IMR-90 (cell line): Measurements from ENCODE around the gene DCAKD. TPM values are rescaled to one million over a fixed set of nuclear protein-coding genes. Genes with fewer than 3 reads are reported as not detected.

Experiments
- ATAC-seq: fragments of 200-7000 bp; cut with Tn5 transposase; 2 replicates; pipeline ENCODE4 v1.9.1; 2020; ENCODE audit warnings: low read depth, mild to moderate bottlenecking, moderate library complexity
- BruUV-seq: library from RNA; stranded (reverse); fragments of 400-500 nt; replicated peaks from 2 replicates; lab custom pipeline; 2021; lab: Mats Ljungman, UMichigan
- CTCF ChIA-PET: fragments of 300-600 bp; formaldehyde crosslinking; extraction: SDS; loops from one replicate; lab custom pipeline; 2021; ENCODE audit warnings: antibody characterized with exemption; lab: Yijun Ruan, JAX
- POLR2A ChIA-PET: fragments of 300-600 bp; sonication (Branson Sonifier 250); formaldehyde crosslinking; loops from one replicate; lab custom pipeline; 2022; ENCODE audit warnings: antibody characterized with exemption; ENCODE audit not compliant: unreplicated experiment; lab: Charles Lee
- DNase-seq: peaks from one replicate; pipeline ENCODE4 v3.0.0; 2013
- H2AFZ ChIP-seq: replicated peaks from 2 replicates; pipeline ENCODE3; 2013; ENCODE audit warnings: low read length, mild to moderate bottlenecking; ENCODE audit not compliant: poor library complexity
- H2AK5ac ChIP-seq: 2 replicates; pipeline ENCODE4 v1.6.1; 2013; ENCODE audit warnings: low read depth, low read length, inconsistent platforms
- H2AK9ac ChIP-seq: replicated peaks from 2 replicates; pipeline ENCODE3; 2013; ENCODE audit warnings: mild to moderate bottlenecking, low read depth, low read length, moderate library complexity; ENCODE audit not compliant: poor library complexity
- H2BK120ac ChIP-seq: 2 replicates; pipeline ENCODE4 v1.6.1; 2013; ENCODE audit warnings: low read depth, low read length, inconsistent platforms
- H2BK15ac ChIP-seq: 3 replicates; pipeline ENCODE4 v1.6.1; 2013; ENCODE audit warnings: low read depth, low read length, inconsistent platforms
- H2BK20ac ChIP-seq: 2 replicates; pipeline ENCODE4 v1.6.1; 2013; ENCODE audit warnings: low read depth, mild to moderate bottlenecking, inconsistent platforms, low read length, moderate library complexity
- H2BK5ac ChIP-seq: 2 replicates; pipeline ENCODE4 v1.6.1; 2013; ENCODE audit warnings: mild to moderate bottlenecking, low read depth, low read length, inconsistent platforms; ENCODE audit not compliant: poor library complexity, severe bottlenecking
- H3K14ac ChIP-seq: replicated peaks from 2 replicates; pipeline ENCODE4 v1.6.1; 2013; ENCODE audit warnings: low read depth, low read length, inconsistent platforms
- H3K18ac ChIP-seq: 2 replicates; pipeline ENCODE4 v1.6.1; 2013; ENCODE audit warnings: low read depth, low read length, control low read depth
- H3K23ac ChIP-seq: 2 replicates; pipeline ENCODE4 v1.6.1; 2013; ENCODE audit warnings: low read depth, low read length, inconsistent platforms
- H3K27ac ChIP-seq: 2 replicates; pipeline ENCODE4 v1.5.1; 2013; ENCODE audit warnings: mild to moderate bottlenecking, control low read depth, low read length; ENCODE audit not compliant: insufficient read depth
- H3K27me3 ChIP-seq: 2 replicates; pipeline ENCODE4 v1.6.1; 2013; ENCODE audit warnings: low read length; ENCODE audit not compliant: control insufficient read depth, insufficient read depth
- H3K36me3 ChIP-seq: 2 replicates; pipeline ENCODE4 v1.6.1; 2013; ENCODE audit warnings: low read length, mixed read lengths; ENCODE audit not compliant: control insufficient read depth, insufficient read depth
- H3K4ac ChIP-seq: 2 replicates; pipeline ENCODE4 v1.6.1; 2013; ENCODE audit warnings: low read depth, low read length, inconsistent platforms
- H3K4me1 ChIP-seq: 2 replicates; pipeline ENCODE4 v1.6.1; 2013; ENCODE audit warnings: low read length, mixed read lengths; ENCODE audit not compliant: control insufficient read depth, insufficient read depth
- H3K4me2 ChIP-seq: 2 replicates; pipeline ENCODE4 v1.6.1; 2013; ENCODE audit warnings: low read depth, mild to moderate bottlenecking, control low read depth, low read length, moderate library complexity
- H3K4me3 ChIP-seq: 2 replicates; pipeline ENCODE4 v1.5.1; 2013; ENCODE audit warnings: low read depth, mild to moderate bottlenecking, control low read depth, low read length, moderate library complexity; ENCODE audit not compliant: insufficient read depth
- H3K56ac ChIP-seq: 2 replicates; pipeline ENCODE4 v1.6.1; 2013; ENCODE audit warnings: low read length, inconsistent platforms; ENCODE audit not compliant: insufficient read depth; ENCODE audit errors: extremely low read depth
- H3K79me1 ChIP-seq, 2 experiments: 2 replicates each; pipeline ENCODE4 v1.6.1; 2013; ENCODE audit warnings: low read length in 2 of 2, inconsistent platforms in 1 of 2, low read depth in 1 of 2
- H3K9ac ChIP-seq: 2 replicates; pipeline ENCODE4 v1.6.1; 2013; ENCODE audit warnings: low read depth, low read length, control low read depth
- H3K9me1 ChIP-seq: 2 replicates; pipeline ENCODE4 v1.6.1; 2013; ENCODE audit warnings: low read length, inconsistent platforms; ENCODE audit not compliant: insufficient read depth
- H3K9me3 ChIP-seq: 2 replicates; pipeline ENCODE4 v1.6.1; 2013; ENCODE audit warnings: low read length; ENCODE audit not compliant: control insufficient read depth, insufficient read depth
- H4K20me1 ChIP-seq: 2 replicates; pipeline ENCODE4 v1.6.1; 2013; ENCODE audit warnings: low read length, inconsistent platforms; ENCODE audit not compliant: insufficient read depth
- H4K5ac ChIP-seq: 2 replicates; pipeline ENCODE4 v1.6.1; 2013; ENCODE audit warnings: mild to moderate bottlenecking, low read depth, low read length, control low read depth
- H4K8ac ChIP-seq, 2 experiments: 2 replicates each; pipeline ENCODE4 v1.6.1; 2013; ENCODE audit warnings: low read depth in 2 of 2, low read length in 2 of 2, control low read depth in 1 of 2, inconsistent platforms in 1 of 2
- H4K91ac ChIP-seq: 2 replicates; pipeline ENCODE4 v1.6.1; 2013; ENCODE audit warnings: low read depth, low read length, inconsistent platforms; ENCODE audit not compliant: insufficient read depth
- BHLHE40 ChIP-seq: fragments of 150-350 bp; IDR thresholded peaks from 2 replicates; pipeline ENCODE4 v1.6.1; 2016; ENCODE audit warnings: mild to moderate bottlenecking, low read depth, low read length
- CEBPB ChIP-seq: IDR thresholded peaks from 2 replicates; pipeline ENCODE4 v1.6.1; 2012; ENCODE audit warnings: low read depth, low read length, improper control_type of control experiment
- CHD1 ChIP-seq: IDR thresholded peaks from 2 replicates; pipeline ENCODE4 v1.6.1; 2012; ENCODE audit warnings: low read depth, low read length, improper control_type of control experiment
- FOS ChIP-seq: fragments of 150-350 bp; IDR thresholded peaks from 2 replicates; pipeline ENCODE4 v1.6.1; 2016; ENCODE audit warnings: low read depth, low read length
- MAFK ChIP-seq: IDR thresholded peaks from 2 replicates; pipeline ENCODE4 v1.6.1; 2012; ENCODE audit warnings: low read depth, low read length, improper control_type of control experiment
- MAZ ChIP-seq: IDR thresholded peaks from 2 replicates; pipeline ENCODE4 v1.6.1; 2012; ENCODE audit warnings: low read depth, mild to moderate bottlenecking, low read length, improper control_type of control experiment, moderate library complexity, borderline replicate concordance
- MXI1 ChIP-seq: IDR thresholded peaks from 2 replicates; pipeline ENCODE4 v1.6.1; 2012; ENCODE audit warnings: low read depth, mild to moderate bottlenecking, low read length, moderate library complexity, borderline replicate concordance
- NFE2L2 ChIP-seq: fragments of 150-350 bp; IDR thresholded peaks from 2 replicates; pipeline ENCODE4 v1.6.1; 2016; ENCODE audit warnings: low read depth, mild to moderate bottlenecking, low read length
- POLR2A ChIP-seq: IDR thresholded peaks from 2 replicates; pipeline ENCODE4 v1.6.1; 2012; ENCODE audit warnings: mild to moderate bottlenecking, low read depth, low read length
- RAD21 ChIP-seq: IDR thresholded peaks from 2 replicates; pipeline ENCODE4 v1.6.1; 2012; ENCODE audit warnings: low read length, improper control_type of control experiment
- RCOR1 ChIP-seq: IDR thresholded peaks from 2 replicates; pipeline ENCODE4 v1.6.1; 2012; ENCODE audit warnings: mild to moderate bottlenecking, low read length, improper control_type of control experiment; ENCODE audit not compliant: insufficient replicate concordance
- RFX5 ChIP-seq: IDR thresholded peaks from 2 replicates; pipeline ENCODE4 v1.8.0; 2012; ENCODE audit warnings: low read depth, mild to moderate bottlenecking, low read length, moderate library complexity
- SMC3 ChIP-seq: fragments of 150-350 bp; IDR thresholded peaks from 2 replicates; pipeline ENCODE4 v1.6.1; 2016; ENCODE audit warnings: low read depth, mild to moderate bottlenecking, antibody characterized with exemption, low read length, moderate library complexity
- USF2 ChIP-seq: fragments of 150-350 bp; IDR thresholded peaks from 2 replicates; pipeline ENCODE4 v1.6.1; 2017; ENCODE audit warnings: mild to moderate bottlenecking, antibody characterized with exemption, low read length, low read depth
- WGBS, 2 experiments: methylation state at CpG; one replicate each; pipeline versions ENCODE4 v1.1.5 to v1.1.7; 2013; ENCODE audit warnings: missing lambda C conversion rate in 2 of 2; ENCODE audit not compliant: insufficient read length in 1 of 2; ENCODE audit errors: extremely low coverage in 2 of 2; 5-methylcytosine and 5-hydroxymethylcytosine counted together
- dilution Hi-C: fragments of 300-500 bp; cut with HindIII; formaldehyde crosslinking; loops from one replicate; pipeline ENCODE4 v1.14.3; 2018; ENCODE audit warnings: low sequenced_read_pairs; ENCODE audit not compliant: unreplicated experiment
- in situ Hi-C: fragments of 300-500 bp; cut with MboI; formaldehyde crosslinking; loops from 3 replicates; pipeline ENCODE4 v1.14.3; 2019; ENCODE audit warnings: low sequenced_read_pairs, inconsistent platforms, mixed read lengths
- intact Hi-C: fragments of 100-400 bp; cut with micrococcal nuclease; formaldehyde crosslinking; loops from 2 replicates; pipeline ENCODE4 v1.10.0; 2022
- polyA plus RNA-seq, 3 experiments: library from polyadenylated mRNA; depleted of rRNA; stranded (reverse); fragments of >200 nt; gene quantifications; 2 replicates each; pipeline ENCODE4 v1.2.3, GENCODE V29; 2012; ENCODE audit warnings: low replicate concordance in 1 of 3
- total RNA-seq: library from RNA; depleted of rRNA; stranded (reverse); fragments of >200 nt; gene quantifications from 2 replicates; pipeline ENCODE4 v1.2.3, GENCODE V29; 2012
- TF ChIP-seq, protein P1 (sequence below): fragments of 150-350 bp; IDR thresholded peaks from 2 replicates; pipeline ENCODE4 v1.6.1; 2016; ENCODE audit warnings: low read depth, mild to moderate bottlenecking, low read length, moderate library complexity, borderline replicate concordance
- TF ChIP-seq, protein P2 (sequence below): conservative IDR thresholded peaks from 2 replicates; pipeline ENCODE4 v1.5.1; 2012; ENCODE audit warnings: mild to moderate bottlenecking, low read depth, low read length, improper control_type of control experiment

The DCAKD gene
- total and polyA plus RNA-seq, 2 of the 4 experiments (the other 2 are of a cell fraction) = 31.3 to 47.9 TPM

GRCh38 chr17:45003877-45004276 is 47.6 kb downstream of the DCAKD start:
- H3K4me3 ChIP-seq = no peak overlapping the region
- H2BK5ac ChIP-seq = no peak overlapping the region
- H3K9me3 ChIP-seq = peaks cover 4% of the 10 kb centered on the region; the same call in 1 of the 2 replicates
- H3K79me1 ChIP-seq = no peaks in the 10 kb centered on the region
- no peak overlapping the region for H4K8ac ChIP-seq
- no peaks in the 10 kb centered on the region for H4K20me1 ChIP-seq
- no peak overlapping the region for H3K18ac ChIP-seq
- H4K5ac ChIP-seq = no peak overlapping the region
- H3K4me2 ChIP-seq = no peak overlapping the region
- H2AK9ac ChIP-seq = no peak overlapping the region
- intact Hi-C loops (no loop called here), dilution Hi-C loops (no loop called here), in situ Hi-C loops (no loop called here)
- H3K4me1 ChIP-seq = no peaks in the 10 kb centered on the region
- POLR2A ChIA-PET = no interaction called here
- no peak overlapping the region for H2AFZ ChIP-seq
- no peak overlapping the region for H4K91ac ChIP-seq
- H2AK5ac ChIP-seq = no peak overlapping the region
- no peak for TF ChIP-seq MAFK
- TF ChIP-seq RFX5 = no peak
- TF ChIP-seq SMC3 = no peak
- no peak for TF ChIP-seq RCOR1
- TF ChIP-seq FOS = no peak
- no peak for TF ChIP-seq POLR2A
- no peak for TF ChIP-seq MXI1
- TF ChIP-seq, protein P1, sequence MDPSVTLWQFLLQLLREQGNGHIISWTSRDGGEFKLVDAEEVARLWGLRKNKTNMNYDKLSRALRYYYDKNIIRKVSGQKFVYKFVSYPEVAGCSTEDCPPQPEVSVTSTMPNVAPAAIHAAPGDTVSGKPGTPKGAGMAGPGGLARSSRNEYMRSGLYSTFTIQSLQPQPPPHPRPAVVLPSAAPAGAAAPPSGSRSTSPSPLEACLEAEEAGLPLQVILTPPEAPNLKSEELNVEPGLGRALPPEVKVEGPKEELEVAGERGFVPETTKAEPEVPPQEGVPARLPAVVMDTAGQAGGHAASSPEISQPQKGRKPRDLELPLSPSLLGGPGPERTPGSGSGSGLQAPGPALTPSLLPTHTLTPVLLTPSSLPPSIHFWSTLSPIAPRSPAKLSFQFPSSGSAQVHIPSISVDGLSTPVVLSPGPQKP = no peak
- no peak for TF ChIP-seq CEBPB
- no peak for TF ChIP-seq RAD21
- no peak for TF ChIP-seq BHLHE40
- TF ChIP-seq, protein P2, sequence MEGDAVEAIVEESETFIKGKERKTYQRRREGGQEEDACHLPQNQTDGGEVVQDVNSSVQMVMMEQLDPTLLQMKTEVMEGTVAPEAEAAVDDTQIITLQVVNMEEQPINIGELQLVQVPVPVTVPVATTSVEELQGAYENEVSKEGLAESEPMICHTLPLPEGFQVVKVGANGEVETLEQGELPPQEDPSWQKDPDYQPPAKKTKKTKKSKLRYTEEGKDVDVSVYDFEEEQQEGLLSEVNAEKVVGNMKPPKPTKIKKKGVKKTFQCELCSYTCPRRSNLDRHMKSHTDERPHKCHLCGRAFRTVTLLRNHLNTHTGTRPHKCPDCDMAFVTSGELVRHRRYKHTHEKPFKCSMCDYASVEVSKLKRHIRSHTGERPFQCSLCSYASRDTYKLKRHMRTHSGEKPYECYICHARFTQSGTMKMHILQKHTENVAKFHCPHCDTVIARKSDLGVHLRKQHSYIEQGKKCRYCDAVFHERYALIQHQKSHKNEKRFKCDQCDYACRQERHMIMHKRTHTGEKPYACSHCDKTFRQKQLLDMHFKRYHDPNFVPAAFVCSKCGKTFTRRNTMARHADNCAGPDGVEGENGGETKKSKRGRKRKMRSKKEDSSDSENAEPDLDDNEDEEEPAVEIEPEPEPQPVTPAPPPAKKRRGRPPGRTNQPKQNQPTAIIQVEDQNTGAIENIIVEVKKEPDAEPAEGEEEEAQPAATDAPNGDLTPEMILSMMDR = no peak
- no peak for TF ChIP-seq CHD1
- no peak for TF ChIP-seq USF2
- no peak for TF ChIP-seq NFE2L2
- TF ChIP-seq MAZ = no peak
- H2BK20ac ChIP-seq = no peak overlapping the region
- H3K9me1 ChIP-seq = no peaks in the 10 kb centered on the region
- H3K56ac ChIP-seq = no peak overlapping the region
- ATAC-seq (no peak), DNase-seq (no peak)
- no TSS peak for BruUV-seq
- H3K9ac ChIP-seq = no peak overlapping the region
- H3K27me3 ChIP-seq = peaks cover 38% of the 10 kb centered on the region
- no peak overlapping the region for H3K4ac ChIP-seq
- H3K23ac ChIP-seq = no peak overlapping the region
- no CpG with 5 or more reads among the region's 8 CpGs for WGBS, 2 experiments
- no peak overlapping the region for H3K27ac ChIP-seq
- no peak overlapping the region for H3K14ac ChIP-seq
- CTCF ChIA-PET = interaction anchor here (0.6 kb wide), 1 partner anchor 829 kb away, joined by 3 read pairs; no protein-coding TSS in a partner anchor
- no peaks in the 10 kb centered on the region for H3K36me3 ChIP-seq
- no peak overlapping the region for H2BK15ac ChIP-seq
- no peak overlapping the region for H2BK120ac ChIP-seq
